ENCODE results near the gene PGAP6. TPM values are rescaled to one million over a fixed set of nuclear protein-coding genes. Genes with fewer than 3 reads are reported as not detected.

The PGAP6 gene
- total and polyA plus RNA-seq, 2 of the 13 experiments (the other 11 are each of a cell fraction or from before 2014, with no cell fraction given) = 52.7 to 136 TPM

GRCh38 chr16:361872-362701 lies 19.7 kb downstream of the PGAP6 start (continued):
- TF ChIP-seq KIAA2018 (CRISPR knock-in tag; IDR thresholded peaks at IDR 0.05; ENCODE audit: borderline replicate concordance) = no peak
- TF ChIP-seq SRY (CRISPR knock-in tag; IDR thresholded peaks at IDR 0.05) = peak; percentile 56; the same call in 1 of the 2 replicates
- peak; percentile 67 for TF ChIP-seq ZFY (CRISPR knock-in tag; IDR thresholded peaks at IDR 0.05)
- TF ChIP-seq FOSL2 (CRISPR knock-in tag; IDR thresholded peaks at IDR 0.05) = peak; percentile 44; the same call in 1 of the 2 replicates
- TF ChIP-seq ETS1 (CRISPR knock-in tag; IDR thresholded peaks at IDR 0.05) = no peak
- no peak for TF ChIP-seq ZSCAN9 (CRISPR knock-in tag; IDR thresholded peaks at IDR 0.05; ENCODE audit: borderline replicate concordance)
- peak; percentile 97 for TF ChIP-seq KDM3A (CRISPR knock-in tag; IDR thresholded peaks at IDR 0.05; ENCODE audit: low read depth)
- no peak for TF ChIP-seq FOXP1 (IDR thresholded peaks at IDR 0.05)
- TF ChIP-seq FOXP1 (CRISPR knock-in tag; IDR thresholded peaks at IDR 0.05) = peak; percentile 39; the same call in 1 of the 2 replicates
- TF ChIP-seq TARDBP (CRISPR knock-in tag; IDR thresholded peaks at IDR 0.05) = peak; percentile 94
- TF ChIP-seq AKNA (CRISPR knock-in tag; IDR thresholded peaks at IDR 0.05; ENCODE audit: borderline replicate concordance) = no peak
- TF ChIP-seq ZIK1 (CRISPR knock-in tag; IDR thresholded peaks at IDR 0.05; ENCODE audit: borderline replicate concordance, low read depth) = peak; percentile 70; the same call in 1 of the 2 replicates
- peak; percentile 83; the same call in 1 of the 2 replicates for TF ChIP-seq ZNF556 (CRISPR knock-in tag; IDR thresholded peaks at IDR 0.05; ENCODE audit: borderline replicate concordance)
